ENCODE results near the gene AMOTL1.
"Not testable (repeated sequence)": the region's sequence is repeated elsewhere in the genome, so short reads cannot be mapped to it uniquely, and the experiment has no call there.

The AMOTL1 gene

DNA sequence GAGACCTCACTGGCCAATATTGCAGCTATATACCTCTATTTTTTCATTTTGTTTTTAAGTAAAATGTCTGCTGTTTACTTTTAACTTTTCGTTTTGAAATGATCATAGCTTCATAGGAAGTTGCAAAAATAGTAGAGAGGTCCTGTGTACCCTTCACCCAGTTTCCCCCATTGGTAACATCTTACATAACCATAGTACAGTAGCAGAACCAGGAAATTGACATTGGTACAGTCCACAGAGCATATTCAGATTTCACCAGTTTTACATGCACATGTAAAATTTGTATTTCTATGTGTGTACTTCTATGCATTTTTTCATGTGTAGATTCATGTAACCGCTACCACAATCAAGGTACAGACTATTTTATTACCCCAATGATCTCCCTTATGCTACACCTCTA lies 3.8 kb downstream of the AMOTL1 start:
- no peak for DNase-seq

DNA sequence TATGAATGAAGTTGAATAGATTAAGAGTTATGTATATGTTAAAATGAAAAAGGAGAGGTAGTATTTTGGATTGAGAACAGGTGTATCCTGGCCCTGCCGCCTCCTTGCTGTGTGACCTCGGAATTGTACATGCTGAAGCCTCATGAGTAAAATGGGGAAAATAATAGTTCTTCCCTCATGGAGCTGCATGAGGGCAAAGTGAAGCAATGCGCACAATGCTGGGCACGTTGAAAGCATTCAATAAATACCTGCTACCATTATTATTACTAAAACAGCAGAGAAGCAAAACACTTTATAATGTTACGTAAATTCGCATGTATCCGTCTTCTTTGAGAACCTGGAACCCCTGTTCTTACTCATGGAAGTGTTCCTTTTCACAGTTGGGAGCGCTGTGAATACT lies 5.7 kb downstream of the AMOTL1 start:
- no peak for DNase-seq

DNA sequence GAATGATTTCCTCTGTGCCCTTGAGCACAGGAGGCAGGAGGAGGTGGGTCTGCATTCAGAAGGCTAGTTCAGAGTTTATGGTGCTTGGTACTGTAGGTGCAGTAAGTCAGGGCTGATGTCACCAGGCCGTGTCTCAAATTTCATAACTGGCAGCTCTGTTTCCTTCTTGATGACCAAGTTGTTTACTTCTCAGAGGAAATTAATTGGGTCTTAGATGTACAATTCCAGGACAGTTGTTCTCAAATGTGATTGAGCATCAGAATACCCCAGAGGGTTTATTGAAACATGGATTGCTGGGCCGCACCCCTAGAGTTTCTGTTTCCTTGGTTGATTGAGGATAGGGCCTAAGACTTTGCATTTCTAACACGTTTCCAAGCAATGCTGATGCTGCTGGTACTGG lies 6.2 kb downstream of the AMOTL1 start:
- no peak for DNase-seq

DNA sequence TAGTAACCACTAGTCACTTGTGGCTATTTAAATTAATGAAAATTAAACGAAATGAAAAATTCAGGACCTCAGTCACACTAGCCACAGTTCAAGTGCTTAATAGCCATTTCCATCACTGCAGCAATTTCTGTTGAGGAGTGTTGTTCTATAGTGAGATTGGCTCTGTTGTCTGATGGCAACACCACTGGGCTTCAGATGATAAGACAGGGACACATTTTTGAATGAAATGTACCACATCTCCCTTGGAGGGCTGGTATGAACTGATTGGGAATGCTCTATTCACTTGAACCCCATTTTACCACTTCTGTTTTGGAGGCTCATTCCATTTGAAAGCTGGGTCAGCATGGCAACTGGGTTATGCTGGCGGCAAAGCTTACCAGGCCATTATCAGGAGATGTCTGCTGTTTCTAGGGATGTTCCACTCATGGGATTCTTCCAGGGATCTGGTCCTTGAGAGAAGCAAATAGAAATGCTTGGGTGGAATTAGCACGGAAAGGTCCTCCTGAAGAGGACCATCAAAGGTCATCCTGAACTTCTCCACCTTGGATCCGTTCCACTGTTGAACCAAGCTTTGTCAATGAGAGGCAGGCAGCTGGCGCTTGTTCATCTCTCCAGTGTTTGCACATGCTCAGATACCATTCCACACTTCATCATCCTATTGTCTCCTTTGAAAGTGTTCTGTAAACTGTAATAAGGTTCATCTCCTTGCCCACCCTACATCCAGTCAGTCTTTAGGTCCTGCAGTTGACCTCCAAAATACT lies 7.6 kb downstream of the AMOTL1 start:
- DNase-seq, result no peak

DNA sequence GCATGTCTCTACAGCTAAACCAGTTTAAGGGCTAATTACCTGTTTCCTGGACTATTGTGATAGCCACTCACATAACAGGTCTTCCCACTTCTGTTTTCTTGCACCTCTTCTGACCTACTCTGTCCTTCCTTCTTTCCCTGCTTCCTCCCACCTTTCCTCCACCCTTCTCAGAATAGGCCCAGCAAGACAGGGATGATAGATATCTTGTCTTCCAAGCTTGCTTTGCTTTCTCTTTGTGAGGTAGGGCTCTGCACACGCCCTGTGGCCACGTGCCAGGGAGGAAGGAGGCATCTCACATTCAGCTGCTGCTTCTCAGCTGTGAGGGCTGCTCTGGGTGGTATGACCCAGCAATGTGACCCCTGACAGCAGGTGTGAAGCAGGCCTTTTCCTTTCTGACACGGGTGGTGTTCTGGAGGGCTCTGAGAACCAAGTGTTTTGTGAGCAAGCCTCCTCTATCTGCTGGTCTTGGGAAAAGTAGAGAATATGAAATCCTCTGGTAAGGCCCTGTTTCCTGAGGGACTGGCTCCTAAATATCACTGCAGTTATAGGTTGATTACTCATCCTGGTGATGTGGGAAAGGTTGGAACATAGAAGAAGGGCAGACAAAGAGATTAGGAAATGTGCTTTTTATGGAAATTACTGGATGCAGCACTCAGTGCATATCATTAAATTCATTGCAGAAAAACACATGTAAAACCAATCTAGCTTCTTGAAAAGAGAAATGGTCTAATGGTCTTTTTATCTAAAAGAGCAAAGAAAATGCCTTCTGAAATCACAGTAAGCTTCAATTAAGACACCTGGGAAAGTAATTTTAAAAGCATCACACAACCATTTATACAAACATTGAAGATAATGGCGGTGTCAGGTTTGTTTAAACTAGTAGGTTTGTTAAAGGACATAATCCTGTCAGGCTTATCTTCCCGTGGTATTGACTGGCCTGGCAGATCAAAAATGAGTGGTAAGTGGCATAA lies 8.5 kb downstream of the AMOTL1 start:
- DNase-seq, result no peak

DNA sequence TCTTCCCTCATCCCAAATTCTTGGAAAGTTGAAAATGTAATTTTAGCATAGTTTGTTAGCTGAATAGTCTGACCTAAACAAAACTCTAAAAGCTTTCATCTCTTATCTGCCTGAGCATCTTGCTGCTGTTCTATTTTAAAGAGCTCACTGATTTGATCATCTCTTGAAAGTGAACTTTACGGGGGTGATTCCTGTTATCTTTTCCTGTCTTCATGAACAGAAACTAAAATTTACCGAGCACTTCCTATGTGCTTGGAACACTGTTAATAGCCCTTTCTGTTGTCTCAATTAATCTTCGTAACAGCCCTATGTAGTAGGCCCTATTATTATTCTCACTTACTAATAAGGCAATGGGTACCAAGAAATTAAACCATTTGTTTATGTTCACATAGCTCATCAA lies 12.3 kb downstream of the AMOTL1 start:
- no peak for DNase-seq

DNA sequence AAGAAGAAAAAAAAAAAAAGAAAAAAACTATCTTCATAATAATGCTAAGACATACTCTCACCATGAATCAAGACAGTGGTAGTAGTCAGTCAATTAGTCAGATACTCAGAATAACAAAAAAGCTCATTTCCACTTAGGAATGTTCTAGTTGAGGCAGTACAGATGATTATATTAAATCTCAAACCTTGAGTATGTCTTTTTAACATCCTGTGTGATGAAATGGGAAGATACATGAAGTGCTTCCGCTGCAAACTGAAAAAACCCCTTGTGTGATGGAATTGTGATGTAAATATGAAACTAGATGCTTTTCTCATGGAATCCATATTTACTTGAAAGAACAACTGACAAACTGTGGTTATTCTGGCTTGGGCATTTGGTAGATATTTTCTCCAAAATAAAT lies 13.7 kb downstream of the AMOTL1 start:
- no peak for DNase-seq

DNA sequence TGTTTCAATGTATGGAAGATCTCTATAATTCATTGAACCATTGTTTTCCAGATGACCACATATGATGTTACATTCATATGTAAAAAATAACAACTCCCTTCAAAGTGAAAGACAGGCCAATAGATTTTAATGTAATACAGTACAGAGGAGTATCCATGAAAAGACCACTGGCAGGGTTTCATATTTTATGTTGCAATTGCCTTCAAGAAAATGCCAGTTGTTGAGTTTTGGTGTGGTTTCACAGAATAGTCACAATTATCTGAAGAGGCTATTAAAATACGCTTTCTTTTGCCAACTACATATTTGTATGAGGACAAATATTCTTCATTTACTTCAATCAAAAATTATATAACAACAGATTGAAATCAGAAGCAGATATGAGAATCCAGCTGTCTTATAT lies 14.3 kb downstream of the AMOTL1 start:
- DNase-seq, result no peak

DNA sequence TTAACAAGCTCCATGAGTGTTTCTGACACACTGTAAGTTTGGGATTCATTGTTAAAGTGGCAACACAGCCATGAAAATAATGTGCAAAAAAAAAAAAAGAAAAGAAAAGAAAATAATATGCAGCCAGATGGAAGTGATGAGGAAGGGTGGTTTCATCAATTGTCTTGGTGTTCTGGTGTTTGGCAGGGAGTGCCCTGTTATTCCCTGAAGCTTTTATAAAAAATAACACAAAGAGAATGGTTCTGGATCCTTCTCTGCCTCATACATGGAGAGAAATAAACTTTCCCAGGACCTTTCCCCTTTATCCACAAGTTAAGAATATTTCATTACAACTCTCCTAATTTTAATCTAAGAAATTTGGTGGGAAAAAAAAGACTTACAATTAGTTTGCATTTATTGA lies 16.7 kb downstream of the AMOTL1 start:
- no peak for DNase-seq

DNA sequence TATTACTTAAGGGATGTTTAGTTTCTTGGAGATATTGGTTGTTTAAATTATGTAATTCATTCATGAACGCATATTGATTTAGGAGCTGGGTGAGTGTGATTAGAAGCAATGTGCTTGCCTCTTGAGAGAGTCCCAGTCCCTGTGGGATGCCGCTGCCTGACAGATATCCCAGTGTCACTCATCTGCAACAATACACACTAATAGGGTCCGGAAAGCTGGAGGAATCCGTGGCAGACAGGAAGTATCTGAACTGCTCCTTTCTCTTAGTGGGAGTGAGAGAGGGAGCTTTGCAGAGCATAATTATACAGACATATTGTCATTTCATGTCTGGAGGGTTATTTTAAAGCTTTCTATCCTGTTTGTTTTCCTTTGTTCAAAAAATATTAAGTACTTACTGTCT lies 17.4 kb downstream of the AMOTL1 start:
- no peak for DNase-seq

DNA sequence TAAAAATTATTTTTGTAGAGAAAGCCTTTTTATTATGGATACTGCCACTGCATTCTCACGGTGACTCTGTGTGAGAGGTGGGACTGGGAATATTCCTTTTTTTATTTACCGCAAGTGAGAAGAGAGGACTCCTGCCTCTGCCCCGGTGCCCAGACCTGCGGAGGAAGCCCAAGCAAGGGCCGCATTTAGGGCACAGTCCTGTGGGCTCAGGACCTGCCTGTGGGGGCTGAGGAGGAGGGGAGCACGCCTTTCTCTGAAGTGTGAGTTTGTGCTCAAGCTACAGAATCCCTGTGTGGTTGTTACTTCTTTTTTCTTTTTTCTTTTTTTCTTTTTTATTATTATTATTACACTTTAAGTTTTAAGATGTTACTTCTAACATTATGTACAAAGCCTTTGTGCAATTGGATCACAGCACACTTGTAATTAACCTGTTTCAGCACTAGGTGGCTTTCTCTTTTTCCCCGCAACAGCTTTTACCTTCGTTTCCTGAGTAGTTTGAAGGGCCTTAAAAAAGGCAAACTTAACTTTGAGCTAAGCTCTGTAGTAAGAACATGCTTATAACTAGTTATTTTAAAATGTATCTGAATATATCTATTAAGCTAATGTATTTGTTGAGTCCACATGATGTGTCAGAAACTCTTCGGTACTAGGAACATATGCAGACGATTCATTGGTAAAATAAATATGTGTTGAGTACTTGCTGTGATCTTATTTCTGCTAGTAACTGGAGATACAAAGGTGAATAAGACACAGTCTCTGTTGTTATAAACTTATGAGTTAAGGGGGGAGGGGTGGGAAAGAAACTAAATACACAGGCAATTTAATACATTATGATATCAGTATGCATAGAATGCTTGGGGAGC lies 18.3 kb downstream of the AMOTL1 start:
- no peak for DNase-seq

DNA sequence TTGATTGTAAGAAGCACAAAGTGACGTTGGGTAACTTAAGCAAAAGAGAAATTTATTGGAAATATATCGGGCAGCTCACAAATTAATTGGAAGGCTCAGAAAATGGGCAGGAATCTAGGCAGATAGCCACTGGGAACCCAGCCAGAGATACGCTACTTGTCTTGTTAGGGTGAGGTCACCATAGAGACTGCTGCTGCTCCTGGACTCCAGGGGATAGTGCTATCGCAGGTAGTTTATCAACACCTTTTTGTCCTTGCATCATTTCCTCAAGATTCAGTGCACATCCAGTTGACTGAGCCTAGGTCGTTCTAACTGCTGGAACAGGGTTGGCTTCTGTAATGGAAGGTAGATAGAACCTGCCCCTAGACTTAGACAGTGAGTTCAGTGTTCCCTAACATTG lies 19.6 kb downstream of the AMOTL1 start:
- no peak for DNase-seq

DNA sequence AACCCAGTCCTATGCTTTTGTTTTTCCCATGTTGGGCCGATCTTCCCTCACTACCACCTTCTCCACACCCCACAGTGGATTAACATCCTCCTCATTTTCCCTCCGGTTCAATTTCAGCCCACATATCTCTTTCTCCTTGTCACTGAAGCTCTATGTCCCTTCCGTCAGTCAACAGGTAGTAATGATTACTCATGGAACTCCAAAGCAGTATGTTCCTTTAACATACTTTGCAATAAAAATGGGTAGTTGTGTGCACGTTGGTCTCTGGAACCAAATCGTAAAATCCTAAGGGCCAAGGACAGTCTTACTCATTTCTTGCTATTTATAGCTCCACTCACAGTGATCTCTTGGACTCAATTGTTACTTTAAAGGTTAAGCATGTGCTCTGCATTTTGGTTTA lies 20.2 kb downstream of the AMOTL1 start:
- DNase-seq, result no peak

DNA sequence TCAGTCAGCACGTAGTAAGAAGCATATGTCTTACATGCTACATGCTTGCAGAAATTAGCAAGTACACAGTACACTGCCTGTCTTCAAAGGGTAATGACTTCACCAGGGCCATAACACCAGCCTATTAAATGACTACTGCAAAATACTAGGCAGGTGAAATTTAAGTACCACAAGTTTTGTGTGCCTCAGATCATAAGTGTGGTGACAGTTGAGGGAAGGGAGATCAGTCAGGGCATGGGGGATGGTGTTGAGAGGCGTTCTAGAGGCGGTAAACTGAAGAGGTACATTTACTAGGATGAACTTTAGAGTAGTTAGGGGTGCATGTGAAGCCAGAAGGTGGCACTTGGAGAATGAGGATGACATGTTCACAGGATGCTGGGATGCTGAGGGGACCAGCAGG lies 22.0 kb downstream of the AMOTL1 start:
- DNase-seq, result no peak

DNA sequence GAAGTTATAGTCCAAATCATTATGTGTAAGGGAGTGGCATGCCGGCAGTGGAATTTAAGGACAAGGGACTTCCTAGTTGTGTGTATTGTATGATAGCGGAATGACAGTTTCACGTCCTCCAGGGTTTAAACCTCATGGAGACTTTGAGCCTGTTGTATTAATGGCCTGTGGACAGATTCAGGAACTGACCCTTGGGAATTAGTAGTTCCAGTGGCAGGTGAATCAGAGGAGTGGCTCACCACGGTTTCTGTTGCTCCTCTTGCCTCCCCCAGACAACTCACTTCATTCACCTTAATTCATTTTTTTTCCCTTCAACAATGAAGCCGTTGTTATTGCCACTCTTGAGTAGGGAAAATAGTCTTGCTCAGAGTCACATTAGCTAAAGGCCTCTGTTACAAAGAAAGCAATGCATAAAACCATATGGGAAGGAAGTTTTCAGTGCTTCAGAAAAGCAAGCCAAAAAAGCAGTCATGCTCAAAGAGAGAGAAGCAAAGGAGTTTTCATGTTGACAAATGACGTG lies 22.6 kb downstream of the AMOTL1 start:
- no peak for DNase-seq

DNA sequence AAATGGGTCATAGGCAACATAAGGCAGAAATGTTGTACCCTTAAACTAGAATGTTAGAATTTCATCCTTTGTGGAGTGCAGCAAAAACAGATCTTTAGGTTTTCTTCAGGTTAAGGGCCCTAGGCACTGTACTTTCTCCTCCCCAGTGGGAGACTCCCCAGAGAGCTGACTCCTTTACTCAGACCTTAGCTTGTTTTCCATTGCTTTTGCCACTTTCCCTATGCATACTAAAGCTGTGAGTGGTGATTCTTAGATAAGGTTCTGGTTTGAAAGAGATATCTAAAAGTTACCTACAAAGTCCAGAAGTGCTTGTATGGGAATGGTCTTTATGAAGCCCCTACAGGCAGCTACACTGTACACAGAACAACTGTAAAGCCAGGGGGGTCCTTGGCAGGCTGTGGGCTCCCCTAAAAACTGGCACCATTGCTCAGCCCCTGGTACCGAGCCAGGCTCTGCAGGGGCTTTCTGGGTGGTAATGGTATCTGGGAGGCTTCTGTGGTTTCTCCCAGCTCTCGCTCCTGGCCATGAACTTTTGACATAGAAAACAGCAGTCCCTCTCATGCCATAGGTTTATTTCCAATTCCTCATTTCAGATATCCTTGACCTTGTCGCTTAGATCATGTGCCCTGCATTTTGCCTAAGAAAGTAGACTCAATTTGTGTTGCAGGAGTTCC lies 23.2 kb downstream of the AMOTL1 start:
- DNase-seq, result no peak

DNA sequence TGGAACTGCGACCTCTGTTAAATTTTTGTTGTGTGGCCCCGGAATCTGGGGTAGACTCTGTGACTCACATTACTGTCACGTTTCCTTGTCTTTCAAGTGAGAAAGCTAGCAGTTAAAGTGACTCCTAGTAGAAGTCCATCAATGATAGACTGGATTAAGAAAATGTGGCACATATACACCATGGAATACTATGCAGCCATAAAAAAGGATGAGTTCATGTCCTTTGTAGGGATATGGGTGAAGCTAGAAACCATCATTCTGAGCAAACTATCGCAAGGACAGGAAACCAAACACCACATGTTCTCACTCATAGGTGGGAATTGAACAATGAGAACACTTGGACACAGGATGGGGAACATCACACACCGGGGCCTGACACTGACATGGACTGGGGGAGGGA lies 23.8 kb downstream of the AMOTL1 start:
- not testable (repeated sequence) for DNase-seq

DNA sequence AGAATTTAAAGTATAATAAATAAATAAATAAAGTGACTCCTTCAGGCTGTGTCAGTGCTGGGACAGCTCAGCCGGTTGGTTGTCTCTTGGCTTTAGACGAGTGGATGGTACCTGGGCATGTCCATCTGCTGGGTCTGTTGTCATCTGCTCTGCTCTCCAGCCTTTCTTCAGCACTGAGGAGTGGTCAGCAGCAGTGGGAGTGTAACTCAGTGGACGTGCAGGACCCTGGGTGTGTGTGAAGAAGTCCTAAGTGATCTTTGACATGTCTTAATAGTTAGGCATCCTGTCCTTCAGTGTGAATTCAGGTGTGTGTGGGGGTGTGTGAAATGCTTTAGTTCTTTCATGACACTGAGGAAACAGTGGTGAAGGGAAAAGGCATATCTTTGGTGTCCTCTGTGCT lies 24.3 kb downstream of the AMOTL1 start:
- no peak for DNase-seq

DNA sequence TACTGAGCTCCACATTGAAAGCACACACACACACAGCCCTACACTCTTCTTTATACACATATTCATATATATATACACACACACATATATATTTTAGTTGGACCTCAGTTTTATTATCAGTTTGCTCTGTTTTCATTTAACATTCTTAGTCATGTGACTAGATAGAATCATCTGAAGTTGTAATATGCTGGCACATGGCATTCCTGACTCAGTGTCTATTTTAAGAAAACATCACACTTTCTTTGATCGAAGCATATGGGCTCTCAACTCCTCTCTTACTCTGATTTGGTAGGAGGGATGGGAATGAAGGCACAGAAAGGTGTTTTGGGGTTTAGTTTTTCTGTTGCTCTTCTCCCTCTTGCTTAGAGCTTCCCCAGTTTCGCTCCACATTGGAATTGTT lies 24.8 kb downstream of the AMOTL1 start:
- no peak for DNase-seq

DNA sequence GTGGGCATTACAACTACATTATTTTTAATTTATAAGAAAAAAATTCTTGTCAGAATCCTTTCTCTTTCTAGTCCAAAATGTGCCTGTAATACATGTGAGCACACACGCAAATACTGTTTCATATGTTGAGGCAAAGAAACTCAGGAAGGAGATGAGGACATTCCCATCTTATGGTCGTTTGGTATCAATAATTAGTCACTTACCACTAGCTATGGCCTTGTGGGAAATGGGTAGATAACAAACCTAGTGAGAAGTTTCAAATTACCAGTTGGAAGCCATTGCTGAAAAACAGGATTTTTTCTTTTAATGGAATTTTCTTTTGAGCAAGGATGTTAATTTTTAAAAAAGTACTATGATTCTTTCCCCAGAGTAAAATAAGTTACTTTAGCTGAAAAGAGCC lies 25.7 kb downstream of the AMOTL1 start:
- DNase-seq, result no peak

DNA sequence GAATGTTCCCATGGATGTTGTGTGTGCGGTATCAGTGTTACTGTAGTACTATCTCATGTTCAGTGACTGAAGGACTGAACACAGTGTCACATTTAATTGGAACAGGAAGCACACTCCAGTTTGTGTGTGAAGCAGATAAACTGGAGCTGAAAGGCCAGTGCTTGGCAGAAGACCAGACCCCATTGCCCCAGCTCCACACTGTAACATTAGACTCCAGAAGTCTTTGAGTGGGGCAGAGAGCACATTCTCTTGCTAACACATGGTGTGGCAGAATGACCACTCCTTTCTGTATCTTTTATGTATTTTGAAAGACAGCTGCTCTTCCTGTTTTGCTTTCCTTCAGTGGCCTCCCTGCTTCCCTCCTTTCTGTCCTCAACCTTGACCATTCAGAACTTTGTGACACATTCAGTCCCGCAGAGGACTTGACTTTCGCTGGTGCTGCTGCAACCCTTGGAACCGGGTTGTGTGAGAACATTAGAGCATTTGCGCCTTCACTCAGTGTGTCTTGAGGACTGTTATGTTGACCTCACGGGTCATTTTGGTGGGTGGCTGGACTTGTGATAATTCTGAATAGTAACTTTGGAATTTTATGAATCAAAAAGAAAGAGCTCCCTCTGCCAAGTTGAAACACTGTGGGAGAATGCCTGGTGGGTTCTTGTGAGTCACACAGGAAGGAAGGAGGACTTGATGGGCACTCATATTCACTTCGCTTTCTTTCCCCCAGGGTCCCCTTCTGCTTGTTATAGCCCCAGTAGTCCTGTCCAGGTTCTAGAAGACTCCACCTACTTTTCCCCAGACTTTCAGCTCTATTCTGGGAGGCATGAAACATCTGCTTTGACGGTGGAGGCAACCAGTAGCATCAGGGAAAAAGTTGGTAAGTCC lies 26.4 kb downstream of the AMOTL1 start:
- no peak for DNase-seq

All from effector CD4-positive, alpha-beta T cell (primary cell).